ENCODE results near the gene MED12L.

DNA sequence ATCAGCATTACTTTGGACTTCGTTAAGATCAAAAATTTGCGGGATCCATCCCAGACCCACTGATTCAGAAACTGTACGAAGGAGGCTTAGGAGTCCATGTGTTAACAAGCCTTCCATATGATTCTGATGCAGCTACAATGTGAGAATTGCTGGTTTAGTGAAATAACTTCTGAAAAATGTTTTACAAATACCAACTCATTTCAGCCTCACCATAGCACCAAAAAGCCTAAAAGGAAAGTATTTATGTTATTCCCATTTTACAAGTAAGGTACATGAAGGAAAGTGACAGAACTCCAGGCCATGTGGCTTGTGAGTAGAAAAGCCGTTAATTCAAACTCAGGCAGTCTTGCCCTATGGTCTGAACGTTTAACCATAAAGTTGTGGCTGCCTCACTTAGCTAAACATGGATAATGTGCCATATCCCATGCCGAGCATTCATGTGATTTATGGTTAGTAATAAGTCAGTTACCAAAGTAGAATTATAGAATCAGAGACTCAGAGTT lies 376.9 kb downstream of the MED12L start:
- TF ChIP-seq, protein P1, sequence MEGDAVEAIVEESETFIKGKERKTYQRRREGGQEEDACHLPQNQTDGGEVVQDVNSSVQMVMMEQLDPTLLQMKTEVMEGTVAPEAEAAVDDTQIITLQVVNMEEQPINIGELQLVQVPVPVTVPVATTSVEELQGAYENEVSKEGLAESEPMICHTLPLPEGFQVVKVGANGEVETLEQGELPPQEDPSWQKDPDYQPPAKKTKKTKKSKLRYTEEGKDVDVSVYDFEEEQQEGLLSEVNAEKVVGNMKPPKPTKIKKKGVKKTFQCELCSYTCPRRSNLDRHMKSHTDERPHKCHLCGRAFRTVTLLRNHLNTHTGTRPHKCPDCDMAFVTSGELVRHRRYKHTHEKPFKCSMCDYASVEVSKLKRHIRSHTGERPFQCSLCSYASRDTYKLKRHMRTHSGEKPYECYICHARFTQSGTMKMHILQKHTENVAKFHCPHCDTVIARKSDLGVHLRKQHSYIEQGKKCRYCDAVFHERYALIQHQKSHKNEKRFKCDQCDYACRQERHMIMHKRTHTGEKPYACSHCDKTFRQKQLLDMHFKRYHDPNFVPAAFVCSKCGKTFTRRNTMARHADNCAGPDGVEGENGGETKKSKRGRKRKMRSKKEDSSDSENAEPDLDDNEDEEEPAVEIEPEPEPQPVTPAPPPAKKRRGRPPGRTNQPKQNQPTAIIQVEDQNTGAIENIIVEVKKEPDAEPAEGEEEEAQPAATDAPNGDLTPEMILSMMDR (IDR thresholded peaks at IDR 0.05 in 2 of 3, conservative IDR thresholded peaks at IDR 0.05 in 1 of 3; ENCODE audit: control insufficient read depth in 2 of 3, extremely low read depth in 1 of 3, insufficient read depth in 1 of 3, low read depth in 3 of 3, low read length in 3 of 3), result no peak
- TF ChIP-seq POLR2A (IDR thresholded peaks at IDR 0.05; ENCODE audit: low read depth, low read length) (no peak), NFIC (IDR thresholded peaks at IDR 0.05; ENCODE audit: low read depth, low read length) (no peak), POLR2AphosphoS5 (IDR thresholded peaks at IDR 0.05; ENCODE audit: low read length) (no peak), HDGF (IDR thresholded peaks at IDR 0.05) (no peak), SREBF2 (IDR thresholded peaks at IDR 0.05; ENCODE audit: low read length) (no peak), YY1 (IDR thresholded peaks at IDR 0.05; ENCODE audit: low read depth, low read length) (no peak)

Data from GM12878 (cell line).